ENCODE results near the gene SHROOM3. TPM values are rescaled to one million over a fixed set of nuclear protein-coding genes. Genes with fewer than 3 reads are reported as not detected.

The SHROOM3 gene
- total RNA-seq, 6 experiments from 2014 or later, result 15.2 to 35.8 (median 29.9) TPM

DNA sequence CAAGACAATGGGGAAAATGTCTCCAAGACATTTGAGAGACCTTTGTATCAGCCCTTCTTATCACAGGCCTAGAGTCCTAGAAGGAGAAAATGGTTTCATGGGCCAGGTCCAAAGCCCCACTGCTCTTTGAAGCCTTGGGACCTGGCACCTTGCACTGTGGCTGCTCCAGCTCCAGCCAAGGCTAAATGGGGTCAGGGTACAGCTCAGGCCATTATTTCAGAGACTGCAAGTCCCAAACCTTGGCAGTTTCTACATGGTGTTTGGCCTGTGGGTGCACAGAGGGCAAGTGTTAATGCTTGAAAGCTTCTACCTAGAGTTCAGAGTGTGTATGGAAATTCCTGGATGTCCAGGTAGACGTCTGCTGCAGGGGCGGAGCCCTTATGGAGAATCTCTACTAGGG, 28.5 kb downstream of the SHROOM3 start:
- no peaks in the 10 kb centered on the region for H3K27me3 ChIP-seq
- DNase-seq (peak in 1 of 3 donors; percentile 57), ATAC-seq (peak in 1 of 4 donors; percentile 69)
- intact Hi-C loops (cut with DNase I), result no loop called here
- H3K9me3 ChIP-seq, result peaks cover 0 to 6% (median 0%) of the 10 kb centered on the region in 4 donors
- H3K36me3 ChIP-seq, result no peaks in the 10 kb centered on the region
- no peak overlapping the region for H3K4me3 ChIP-seq
- TF ChIP-seq, protein P1, sequence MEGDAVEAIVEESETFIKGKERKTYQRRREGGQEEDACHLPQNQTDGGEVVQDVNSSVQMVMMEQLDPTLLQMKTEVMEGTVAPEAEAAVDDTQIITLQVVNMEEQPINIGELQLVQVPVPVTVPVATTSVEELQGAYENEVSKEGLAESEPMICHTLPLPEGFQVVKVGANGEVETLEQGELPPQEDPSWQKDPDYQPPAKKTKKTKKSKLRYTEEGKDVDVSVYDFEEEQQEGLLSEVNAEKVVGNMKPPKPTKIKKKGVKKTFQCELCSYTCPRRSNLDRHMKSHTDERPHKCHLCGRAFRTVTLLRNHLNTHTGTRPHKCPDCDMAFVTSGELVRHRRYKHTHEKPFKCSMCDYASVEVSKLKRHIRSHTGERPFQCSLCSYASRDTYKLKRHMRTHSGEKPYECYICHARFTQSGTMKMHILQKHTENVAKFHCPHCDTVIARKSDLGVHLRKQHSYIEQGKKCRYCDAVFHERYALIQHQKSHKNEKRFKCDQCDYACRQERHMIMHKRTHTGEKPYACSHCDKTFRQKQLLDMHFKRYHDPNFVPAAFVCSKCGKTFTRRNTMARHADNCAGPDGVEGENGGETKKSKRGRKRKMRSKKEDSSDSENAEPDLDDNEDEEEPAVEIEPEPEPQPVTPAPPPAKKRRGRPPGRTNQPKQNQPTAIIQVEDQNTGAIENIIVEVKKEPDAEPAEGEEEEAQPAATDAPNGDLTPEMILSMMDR (IDR thresholded peaks at IDR 0.05), result no peak
- TF ChIP-seq POLR2A (IDR thresholded peaks at IDR 0.05), result no peak
- H3K27ac ChIP-seq, result no peak overlapping the region
- WGBS (ENCODE audit: insufficient coverage, low coverage, low lambda C conversion rate, missing lambda C conversion rate), result no CpG with 5 or more reads among the region's 2 CpGs
- H3K4me1 ChIP-seq, result peaks cover 0 to 4% (median 0%) of the 10 kb centered on the region in 4 donors

DNA sequence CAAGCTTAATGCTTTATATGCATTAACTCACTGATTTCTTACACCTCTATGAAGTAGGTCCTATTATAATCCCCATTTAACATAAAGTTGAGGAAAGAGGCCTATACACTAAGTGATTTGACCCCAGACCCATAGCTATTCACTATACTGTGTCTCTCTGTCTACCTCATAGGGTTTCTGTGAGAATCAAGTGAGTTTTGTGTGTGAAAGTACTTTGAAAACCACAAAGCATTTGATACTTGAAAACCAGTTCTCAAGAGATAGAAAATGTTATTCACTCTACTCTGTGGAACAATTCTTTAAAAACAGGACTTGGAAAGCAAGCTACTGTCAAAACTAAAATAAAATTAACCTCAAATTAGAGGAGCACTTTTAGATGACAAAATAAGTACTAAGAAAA, 35.0 kb downstream of the SHROOM3 start:
- DNase-seq (no peak), ATAC-seq (no peak)
- Histone ChIP-seq H3K27me3 (no peaks in the 10 kb centered on the region), H3K9me3 (no peaks in the 10 kb centered on the region), H3K36me3 (no peaks in the 10 kb centered on the region), H3K4me3 (no peak overlapping the region), H3K4me1 (no peaks in the 10 kb centered on the region), H3K27ac (no peak overlapping the region)
- TF ChIP-seq, protein P1 (IDR thresholded peaks at IDR 0.05), result no peak
- no peak for TF ChIP-seq POLR2A (IDR thresholded peaks at IDR 0.05)
- intact Hi-C loops (cut with DNase I), result no loop called here

DNA sequence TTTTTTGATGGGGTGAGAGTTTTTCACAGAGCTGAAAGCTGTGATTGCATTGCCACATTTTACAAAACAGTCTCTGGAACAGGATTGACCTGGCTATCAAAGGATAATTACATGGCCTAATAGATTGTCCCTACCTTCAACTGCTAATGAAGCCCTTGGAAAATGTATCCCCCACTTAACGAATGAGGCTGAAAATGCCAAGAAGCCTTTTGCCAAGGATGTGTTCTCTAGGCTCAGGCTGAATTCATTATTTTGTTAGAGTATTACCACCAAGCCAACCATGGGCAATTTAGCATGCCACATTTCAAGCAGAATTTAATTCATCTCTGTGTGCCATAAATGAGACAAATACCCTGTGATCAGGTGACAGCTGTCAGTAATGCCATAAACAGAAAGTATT, 35.5 kb downstream of the SHROOM3 start:
- no peaks in the 10 kb centered on the region for H3K4me1 ChIP-seq
- H3K36me3 ChIP-seq, result no peaks in the 10 kb centered on the region
- ATAC-seq, result no peak
- TF ChIP-seq, protein P1 (IDR thresholded peaks at IDR 0.05), result no peak
- no peak for TF ChIP-seq POLR2A (IDR thresholded peaks at IDR 0.05)
- no peak overlapping the region for H3K27ac ChIP-seq
- intact Hi-C loops (cut with DNase I), result no loop called here
- no peak overlapping the region for H3K4me3 ChIP-seq
- no peaks in the 10 kb centered on the region for H3K27me3 ChIP-seq
- 100% methylated on average over 1 of the region's 1 CpG for WGBS (ENCODE audit: insufficient coverage, low coverage, low lambda C conversion rate, missing lambda C conversion rate)
- no peak for DNase-seq
- no peaks in the 10 kb centered on the region for H3K9me3 ChIP-seq

DNA sequence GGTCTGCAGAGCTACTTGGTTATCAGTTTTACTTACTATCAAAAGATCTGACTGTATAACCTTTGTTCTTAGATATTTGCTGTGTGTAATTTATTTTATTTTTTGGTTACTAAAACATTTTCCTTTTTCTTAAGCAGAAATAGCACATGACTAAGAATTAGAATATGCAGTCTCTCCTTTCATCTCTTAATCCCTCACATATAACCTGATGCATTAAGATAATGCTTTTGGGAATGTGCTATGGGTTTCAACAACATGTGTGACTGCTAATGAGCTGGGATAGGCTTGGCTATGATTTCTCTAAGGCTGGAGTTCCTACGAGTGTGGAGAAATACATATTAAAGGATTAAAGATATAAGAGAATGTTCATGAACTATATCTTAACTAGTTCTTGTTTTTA, 41.5 kb downstream of the SHROOM3 start:
- H3K4me3 ChIP-seq, result no peak overlapping the region
- no peaks in the 10 kb centered on the region for H3K36me3 ChIP-seq
- H3K4me1 ChIP-seq, result no peaks in the 10 kb centered on the region
- intact Hi-C loops (cut with DNase I), result no loop called here
- DNase-seq (no peak), ATAC-seq (no peak)
- no peaks in the 10 kb centered on the region for H3K27me3 ChIP-seq
- H3K27ac ChIP-seq, result no peak overlapping the region
- 86% methylated on average over 1 of the region's 1 CpG for WGBS (ENCODE audit: insufficient coverage, low coverage, low lambda C conversion rate, missing lambda C conversion rate)
- TF ChIP-seq, protein P1 (IDR thresholded peaks at IDR 0.05), result no peak
- no peak for TF ChIP-seq POLR2A (IDR thresholded peaks at IDR 0.05)
- no peaks in the 10 kb centered on the region for H3K9me3 ChIP-seq

DNA sequence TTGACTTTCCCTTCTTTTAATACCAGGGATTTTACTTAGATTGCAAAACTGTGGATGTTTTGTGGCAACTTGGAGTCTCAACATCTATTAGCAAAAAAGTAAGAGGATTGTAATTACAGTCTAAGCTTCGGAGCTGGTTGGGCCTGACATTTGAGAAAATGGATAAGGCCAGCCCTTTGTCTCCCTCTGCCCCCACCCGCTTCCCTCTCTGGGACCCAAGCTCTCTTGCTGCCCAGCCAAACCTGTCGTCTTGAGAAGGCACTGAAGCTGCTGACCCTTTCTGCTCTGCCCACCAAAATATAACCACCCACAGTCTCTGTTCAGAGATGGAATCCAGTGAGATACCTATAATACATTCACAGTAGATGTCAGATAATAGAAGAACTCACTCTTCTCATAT, 49.6 kb downstream of the SHROOM3 start:
- H3K4me1 ChIP-seq, result peaks cover 0 to 39% (median 10%) of the 10 kb centered on the region in 4 donors
- DNase-seq, result no peak
- no peaks in the 10 kb centered on the region for H3K9me3 ChIP-seq
- H3K27ac ChIP-seq, result peak overlapping the region in 2 of 3 donors; percentile 30 to 76
- TF ChIP-seq, protein P1 (IDR thresholded peaks at IDR 0.05), result no peak
- TF ChIP-seq POLR2A (IDR thresholded peaks at IDR 0.05), result no peak
- intact Hi-C loops (cut with DNase I), result no loop called here
- no peaks in the 10 kb centered on the region for H3K36me3 ChIP-seq
- no peaks in the 10 kb centered on the region for H3K27me3 ChIP-seq
- no peak for ATAC-seq
- H3K4me3 ChIP-seq, result no peak overlapping the region
- WGBS (ENCODE audit: insufficient coverage, low coverage, low lambda C conversion rate, missing lambda C conversion rate), result 76% methylated on average over 2 of the region's 3 CpGs
